GM12892 (cell line): ENCODE results near the gene NTRK3.

Experiments used
- POLR2A ChIP-seq: IDR thresholded peaks from 2 replicates; pipeline ENCODE4 v1.6.1; 2011; ENCODE audit warnings: low read depth, low read length, control low read depth
- POLR2AphosphoS5 ChIP-seq: IDR thresholded peaks from 2 replicates; pipeline ENCODE4 v1.6.1; 2011; ENCODE audit warnings: low read depth, low read length, control low read depth
- TAF1 ChIP-seq: IDR thresholded peaks from 2 replicates; pipeline ENCODE4 v1.6.1; 2011; ENCODE audit warnings: low read depth, mild to moderate bottlenecking, control low read depth, low read length, borderline replicate concordance

DNA sequence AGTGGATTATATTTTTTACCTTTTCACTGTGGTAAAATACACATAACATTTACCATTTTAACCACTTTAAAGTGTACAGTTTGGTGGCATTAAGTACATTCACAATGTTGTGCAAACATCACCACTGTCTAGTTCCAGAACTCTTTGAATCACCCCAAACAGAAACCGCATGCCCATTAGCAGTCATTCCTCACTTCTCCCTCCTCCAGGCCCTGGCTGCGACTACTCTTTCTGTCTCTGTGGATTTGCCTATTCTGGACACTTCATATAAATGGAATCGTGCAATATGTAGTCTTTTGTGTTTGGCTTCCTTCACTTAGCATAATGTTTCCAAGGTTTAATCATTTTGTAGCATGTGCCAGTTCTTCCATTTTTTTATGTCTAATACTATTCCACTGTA, 409.8 kb downstream of the NTRK3 start:
- TF ChIP-seq POLR2A (no peak), POLR2AphosphoS5 (no peak), TAF1 (no peak)
